Measurements from ENCODE around the gene ALDH1A1.
A peak's percentile ranks its signal among the peaks of the same experiment; 100 is the strongest.

The ALDH1A1 gene

DNA sequence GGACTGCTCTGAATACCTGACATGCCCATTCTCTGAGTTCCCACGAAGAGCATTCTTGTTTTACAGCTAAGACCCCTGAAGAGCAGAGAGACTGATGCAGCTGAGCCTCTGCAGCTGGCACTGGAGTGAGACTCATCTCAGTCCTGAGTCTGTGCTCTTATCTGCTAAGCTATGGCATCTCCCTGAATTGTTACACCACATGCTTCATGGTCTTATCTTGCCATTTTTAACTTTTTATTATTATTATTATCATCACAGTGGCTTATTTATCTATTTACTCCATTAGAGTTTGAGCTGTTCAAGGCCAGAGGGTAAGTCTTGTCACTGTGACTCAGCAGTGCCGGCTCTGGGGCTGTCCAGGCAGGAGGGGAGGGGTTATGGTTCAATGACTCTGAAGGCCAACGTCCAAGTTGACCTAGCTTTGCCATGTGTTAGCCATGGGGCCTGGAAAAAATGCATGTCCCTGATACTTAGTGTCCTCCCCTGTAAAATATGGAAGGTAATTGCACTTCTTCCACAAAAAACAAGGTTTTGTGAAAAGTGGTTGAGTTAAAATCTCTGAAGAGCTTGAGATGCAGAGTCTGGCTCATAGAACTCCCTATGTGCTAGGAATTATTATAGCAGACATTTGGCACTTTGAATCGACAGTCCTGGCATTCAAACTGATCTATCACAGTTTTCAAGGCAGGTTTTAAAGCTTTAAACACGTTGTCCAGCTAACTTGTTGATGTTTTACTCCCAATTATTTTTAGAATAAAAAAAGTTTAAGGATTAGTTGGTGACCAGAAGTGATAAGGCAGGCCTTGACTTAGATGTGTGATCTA, 94.6 kb downstream of the ALDH1A1 start:
- TF ChIP-seq, protein P1, sequence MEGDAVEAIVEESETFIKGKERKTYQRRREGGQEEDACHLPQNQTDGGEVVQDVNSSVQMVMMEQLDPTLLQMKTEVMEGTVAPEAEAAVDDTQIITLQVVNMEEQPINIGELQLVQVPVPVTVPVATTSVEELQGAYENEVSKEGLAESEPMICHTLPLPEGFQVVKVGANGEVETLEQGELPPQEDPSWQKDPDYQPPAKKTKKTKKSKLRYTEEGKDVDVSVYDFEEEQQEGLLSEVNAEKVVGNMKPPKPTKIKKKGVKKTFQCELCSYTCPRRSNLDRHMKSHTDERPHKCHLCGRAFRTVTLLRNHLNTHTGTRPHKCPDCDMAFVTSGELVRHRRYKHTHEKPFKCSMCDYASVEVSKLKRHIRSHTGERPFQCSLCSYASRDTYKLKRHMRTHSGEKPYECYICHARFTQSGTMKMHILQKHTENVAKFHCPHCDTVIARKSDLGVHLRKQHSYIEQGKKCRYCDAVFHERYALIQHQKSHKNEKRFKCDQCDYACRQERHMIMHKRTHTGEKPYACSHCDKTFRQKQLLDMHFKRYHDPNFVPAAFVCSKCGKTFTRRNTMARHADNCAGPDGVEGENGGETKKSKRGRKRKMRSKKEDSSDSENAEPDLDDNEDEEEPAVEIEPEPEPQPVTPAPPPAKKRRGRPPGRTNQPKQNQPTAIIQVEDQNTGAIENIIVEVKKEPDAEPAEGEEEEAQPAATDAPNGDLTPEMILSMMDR (IDR thresholded peaks at IDR 0.05): no peak
- TF ChIP-seq ZFX (IDR thresholded peaks at IDR 0.05; ENCODE audit: borderline replicate concordance): no peak
- H3K27ac ChIP-seq: no peak overlapping the region

DNA sequence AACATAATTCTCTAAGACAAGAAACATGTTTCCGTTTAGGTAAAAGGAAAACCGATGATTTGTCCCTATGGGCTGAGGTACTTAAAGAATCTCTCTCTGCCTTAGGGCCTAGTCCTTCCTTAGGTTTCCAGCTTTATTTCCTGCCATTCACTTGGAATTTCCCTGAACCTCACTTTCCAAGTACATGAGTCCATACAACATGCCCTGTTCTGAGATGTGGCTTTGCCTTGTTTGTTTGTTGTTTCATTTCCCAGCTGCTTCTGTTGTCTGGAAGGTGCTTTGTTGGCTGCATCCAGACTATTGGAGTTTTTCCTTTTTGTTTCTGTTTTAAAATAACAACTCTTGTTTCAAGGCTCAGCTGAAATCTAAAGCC, 95.2 kb downstream of the ALDH1A1 start:
- TF ChIP-seq, protein P1 (IDR thresholded peaks at IDR 0.05): no peak
- no peak overlapping the region for H3K27ac ChIP-seq

DNA sequence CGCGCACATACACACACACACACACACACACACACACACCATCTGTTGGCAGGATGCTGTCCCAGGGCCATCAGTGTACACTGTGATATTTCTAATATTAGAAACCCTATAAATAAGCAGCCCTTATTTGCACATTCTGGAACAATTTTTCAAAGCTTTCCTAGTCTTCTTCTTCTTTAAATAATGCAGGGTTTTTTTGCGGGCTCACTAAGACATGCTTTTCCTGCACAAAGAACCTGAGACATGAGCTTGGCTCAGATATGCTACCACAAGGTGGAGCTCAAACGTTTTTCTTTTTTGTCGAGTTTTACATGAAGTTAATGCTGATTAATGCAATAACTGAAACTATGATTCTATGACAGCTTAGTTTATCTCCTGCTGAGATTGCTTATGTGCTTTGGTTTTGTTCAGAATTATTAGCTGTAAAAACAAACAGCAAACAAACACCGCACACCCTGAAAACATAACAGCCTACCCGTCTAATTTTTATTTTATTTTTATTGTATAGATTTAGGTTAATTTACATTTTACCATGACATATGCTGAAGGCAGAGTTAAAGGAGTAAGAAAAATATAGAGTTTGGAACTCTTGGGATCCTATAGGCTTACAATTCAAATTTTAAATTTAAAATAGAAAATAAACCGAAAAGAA, 95.8 kb downstream of the ALDH1A1 start:
- TF ChIP-seq ZFX (IDR thresholded peaks at IDR 0.05; ENCODE audit: borderline replicate concordance): no peak
- TF ChIP-seq, protein P1 (IDR thresholded peaks at IDR 0.05): peak; percentile 83
- H3K27ac ChIP-seq: no peak overlapping the region

DNA sequence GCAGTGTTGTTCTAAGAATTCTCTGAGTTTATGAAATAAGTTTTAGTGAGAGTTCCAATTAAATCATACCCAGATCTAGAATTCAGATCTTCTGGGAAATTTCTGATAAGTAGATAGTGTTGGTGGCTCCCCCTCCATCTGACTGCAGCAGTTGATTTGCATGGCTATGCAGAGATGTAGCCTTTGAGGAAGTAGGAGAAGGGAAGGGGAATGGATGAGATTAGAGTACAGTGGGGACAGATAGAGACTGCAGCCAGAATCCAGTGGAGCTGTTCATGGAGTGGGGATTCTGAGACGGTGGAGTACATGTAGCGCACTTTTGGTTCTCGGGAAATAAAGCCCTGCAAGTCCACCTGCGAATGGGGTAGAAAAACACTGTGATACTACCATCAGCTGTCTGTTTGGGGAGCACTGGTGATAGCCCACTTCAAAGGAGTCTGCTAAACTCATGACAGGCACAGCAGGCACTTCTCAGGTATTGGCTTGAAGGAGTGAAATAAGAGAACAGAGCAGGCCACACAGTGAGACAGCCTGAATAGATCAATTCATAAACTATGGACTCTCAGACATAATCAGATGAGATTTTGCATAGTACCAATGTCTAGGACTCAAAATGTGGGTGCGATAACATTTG, 96.8 kb downstream of the ALDH1A1 start:
- no peak overlapping the region for H3K27ac ChIP-seq
- no peak for TF ChIP-seq ZFX (IDR thresholded peaks at IDR 0.05; ENCODE audit: borderline replicate concordance)
- TF ChIP-seq, protein P1 (IDR thresholded peaks at IDR 0.05): no peak

DNA sequence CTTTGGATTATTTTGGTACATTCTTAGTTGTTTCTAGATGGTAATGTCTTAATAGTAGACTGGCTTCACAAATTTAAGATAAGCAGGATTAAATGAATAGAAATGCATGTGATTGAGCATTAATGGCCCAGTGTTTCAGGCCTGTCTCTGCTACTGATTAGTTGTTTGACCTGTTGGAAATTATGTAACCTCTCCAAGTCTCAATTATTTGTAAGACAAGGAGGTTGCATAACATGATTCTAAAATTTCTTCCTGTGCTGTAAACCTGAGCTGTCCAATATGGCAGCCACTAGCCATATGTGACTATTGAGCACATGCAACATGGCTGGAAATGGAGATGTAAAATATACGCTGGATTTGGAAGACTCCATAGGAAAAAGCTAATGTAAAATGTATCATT, 97.5 kb downstream of the ALDH1A1 start:
- TF ChIP-seq, protein P1 (IDR thresholded peaks at IDR 0.05): no peak
- no peak for TF ChIP-seq ZFX (IDR thresholded peaks at IDR 0.05; ENCODE audit: borderline replicate concordance)
- no peak overlapping the region for H3K27ac ChIP-seq
